ENCODE data around the gene ISLR2.
A peak's percentile ranks its signal among the peaks of the same experiment; 100 is the strongest.

Gene ISLR2

GRCh38 chr15:74137537-74137894 is 7.1 kb downstream of the ISLR2 start:
- TF ChIP-seq POLR2A (IDR thresholded peaks at IDR 0.05; ENCODE audit: extremely low read depth, insufficient read length) (no peak), MAX (IDR thresholded peaks at IDR 0.05; ENCODE audit: low read depth, low read length) (no peak), CTCF (IDR thresholded peaks at IDR 0.05; ENCODE audit: low read depth, low read length) (no peak), MYC (IDR thresholded peaks at IDR 0.05; ENCODE audit: low read depth, low read length) (no peak)

GRCh38 chr15:74138642-74139041 is 8.3 kb downstream of the ISLR2 start:
- H3K4me3 ChIP-seq (ENCODE audit: low read depth, low read length), result no peak overlapping the region
- TF ChIP-seq CTCF (IDR thresholded peaks at IDR 0.05; ENCODE audit: low read depth, low read length) (no peak), POLR2A (IDR thresholded peaks at IDR 0.05; ENCODE audit: extremely low read depth, insufficient read length) (no peak)
- no peak for DNase-seq (ENCODE audit: low read depth)

More at GRCh38 chr15:74137537-74137894, 7.1 kb downstream of the ISLR2 start:
- DNase-seq (ENCODE audit: low read depth), result no peak
- no peak overlapping the region for H3K4me3 ChIP-seq (ENCODE audit: low read depth, low read length)

GRCh38 chr15:74141591-74141990 is 11.2 kb downstream of the ISLR2 start:
- no peak for DNase-seq (ENCODE audit: low read depth)
- no peak overlapping the region for H3K4me3 ChIP-seq (ENCODE audit: low read depth, low read length)
- TF ChIP-seq MYC (IDR thresholded peaks at IDR 0.05; ENCODE audit: low read depth, low read length), result no peak
- no peak for TF ChIP-seq POLR2A (IDR thresholded peaks at IDR 0.05; ENCODE audit: extremely low read depth, insufficient read length)
- TF ChIP-seq CTCF (IDR thresholded peaks at IDR 0.05; ENCODE audit: low read depth, low read length), result no peak
- no peak for TF ChIP-seq MAX (IDR thresholded peaks at IDR 0.05; ENCODE audit: low read depth, low read length)

GRCh38 chr15:74144153-74144775 is 13.9 kb downstream of the ISLR2 start:
- H3K4me3 ChIP-seq (ENCODE audit: low read depth, low read length), result no peak overlapping the region
- peak; percentile 46 for DNase-seq (ENCODE audit: low read depth)
- TF ChIP-seq MYC (IDR thresholded peaks at IDR 0.05; ENCODE audit: low read depth, low read length) (no peak), MAX (IDR thresholded peaks at IDR 0.05; ENCODE audit: low read depth, low read length) (no peak), CTCF (IDR thresholded peaks at IDR 0.05; ENCODE audit: low read depth, low read length) (peak; percentile 16)

GRCh38 chr15:74146277-74146800 is 16.0 kb downstream of the ISLR2 start:
- H3K4me3 ChIP-seq (ENCODE audit: low read depth, low read length), result no peak overlapping the region
- no peak for TF ChIP-seq CTCF (IDR thresholded peaks at IDR 0.05; ENCODE audit: low read depth, low read length)
- no peak for TF ChIP-seq MAX (IDR thresholded peaks at IDR 0.05; ENCODE audit: low read depth, low read length)
- no peak for DNase-seq (ENCODE audit: low read depth)

- H3K4me3 ChIP-seq (ENCODE audit: low read depth, low read length), result no peak overlapping the region
- DNase-seq (ENCODE audit: low read depth), result no peak
- TF ChIP-seq POLR2A (IDR thresholded peaks at IDR 0.05; ENCODE audit: extremely low read depth, insufficient read length) (no peak), MYC (IDR thresholded peaks at IDR 0.05; ENCODE audit: low read depth, low read length) (no peak), CTCF (IDR thresholded peaks at IDR 0.05; ENCODE audit: low read depth, low read length) (no peak)
These were observed 16.7 kb downstream of the ISLR2 start for GRCh38 chr15:74147051-74147450.

Data from NB4 (cell line).